Testis (tissue), 5 donors: ENCODE measurements around the gene PAX3. TPM values are rescaled to one million over a fixed set of nuclear protein-coding genes. Genes with fewer than 3 reads are reported as not detected.

Experiments used
- DNase-seq: peaks from one replicate; pipeline ENCODE4 v3.0.0-alpha.2; 2019
- H3K27ac ChIP-seq, 2 donors: fragments of 200-600 bp; sonication (generic); one replicate each; pipeline ENCODE4 v1.5.1; 2019
- H3K27me3 ChIP-seq: fragments of 200-600 bp; sonication (generic); one replicate; pipeline ENCODE4 v1.5.1; 2019
- H3K36me3 ChIP-seq: fragments of 200-600 bp; sonication (generic); one replicate; pipeline ENCODE4 v1.5.1; 2017; ENCODE audit warnings: low read depth; ENCODE audit errors: missing control alignments
- H3K4me1 ChIP-seq: fragments of 200-600 bp; sonication (generic); one replicate; pipeline ENCODE4 v1.5.1; 2019
- H3K4me3 ChIP-seq, 2 donors: fragments of 200-600 bp; sonication (generic); one replicate each; pipeline ENCODE4 v1.5.1; 2017 to 2019
- H3K9me3 ChIP-seq: fragments of 200-600 bp; sonication (generic); one replicate; pipeline ENCODE4 v1.5.1; 2017
- POLR2A ChIP-seq: fragments of 450-650 bp; IDR thresholded peaks from one replicate; pipeline ENCODE4 v1.6.1; 2017; ENCODE audit warnings: antibody characterized with exemption, mild to moderate bottlenecking, moderate library complexity
- WGBS, 2 donors: methylation state at CpG; one replicate each; pipeline ENCODE4 v1.1.5; 2018; 5-methylcytosine and 5-hydroxymethylcytosine counted together
- intact Hi-C: fragments of 100-400 bp; cut with DNase I; formaldehyde crosslinking; loops from one replicate; pipeline ENCODE4 v1.15.1; 2023; ENCODE audit warnings: low total_unique reads
- long read RNA-seq, 2 donors: transcript quantifications; one replicate each; lab custom pipeline, GENCODE V29; 2026
- polyA plus RNA-seq: library from polyadenylated mRNA; stranded (reverse); fragments of 350-450 nt; fragmentation: Illumina TruSeq; extraction: RNeasy Lipid Tissue Mini Kit (QIAGEN cat#74804); gene quantifications from one replicate; pipeline ENCODE4 v1.2.3, GENCODE V29; 2014; ENCODE audit warnings: low read depth, low replicate concordance; ENCODE audit not compliant: insufficient read depth
- total RNA-seq, 2 donors: library from RNA; depleted of rRNA; stranded (reverse); fragments of >200 nt; gene quantifications; one replicate each; pipeline ENCODE4 v1.2.3, GENCODE V29; 2016
- TF ChIP-seq, protein P1 (sequence below), 3 experiments: fragments of 450-650 bp in 2 of 3; fragments of 200-600 bp in 1 of 3; sonication (generic) in 1 of 3; IDR thresholded peaks; one replicate each; pipeline ENCODE4 v1.5.1; 2016 to 2019; ENCODE audit warnings: antibody characterized with exemption in 3 of 3, mild to moderate bottlenecking in 2 of 3, moderate library complexity in 1 of 3

The PAX3 gene
- total RNA-seq = 1 to 10 TPM; 4.8 to 4.9 TPM
- 6.0 TPM for polyA plus RNA-seq
- long read RNA-seq, donor 1 = 0 reads
- long read RNA-seq, donor 2 = 0 reads

DNA sequence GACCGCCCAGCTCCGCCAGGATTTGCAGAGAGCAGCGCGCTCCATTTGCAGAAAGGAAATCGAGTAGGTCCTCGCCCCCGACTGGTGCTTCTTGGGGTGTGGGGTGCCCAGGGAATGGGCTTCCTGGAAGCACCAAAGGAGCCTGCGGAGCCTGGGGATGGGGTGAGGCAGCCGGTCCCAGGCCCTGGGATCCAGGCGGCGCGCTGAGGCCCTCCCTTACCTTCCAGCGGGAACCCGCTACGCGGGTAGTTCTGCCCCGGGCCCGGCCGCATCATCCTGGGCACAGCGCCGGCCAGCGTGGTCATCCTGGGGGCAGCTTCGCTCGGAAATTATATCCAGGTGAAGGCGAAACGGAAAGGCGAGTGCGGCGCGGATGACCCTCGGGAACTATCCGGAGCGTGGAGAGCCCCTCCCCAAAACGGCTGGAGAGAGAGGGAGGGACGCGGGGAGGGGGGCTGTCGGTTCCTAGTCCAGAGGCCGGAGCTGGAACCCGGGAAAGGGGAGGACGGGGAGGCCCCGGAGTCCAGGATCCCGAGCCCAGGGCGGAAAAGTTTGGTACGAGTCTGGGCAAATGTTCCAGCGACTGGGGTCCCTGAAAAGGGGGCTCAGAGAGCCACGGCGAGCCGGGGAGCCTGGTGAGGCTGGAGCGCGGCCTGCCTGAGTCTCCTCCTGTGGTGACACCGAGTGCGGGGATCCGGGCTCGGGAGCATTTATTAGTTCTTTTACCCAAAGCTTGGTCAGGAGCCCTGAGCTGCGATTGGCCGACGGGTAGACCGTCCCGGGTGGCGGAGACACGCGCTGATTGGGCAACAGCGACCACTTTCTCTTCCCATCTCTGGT is at the start of gene PAX3:
Gene PAX3 (minus strand): TSS at position 688 of the 840 bp plus-strand sequence. CDS start 383 bp downstream, at position 305.
- no peaks in the 10 kb centered on the region for H3K4me1 ChIP-seq
- no peaks in the 10 kb centered on the region for H3K36me3 ChIP-seq
- intact Hi-C loops = no loop called here
- no peak for DNase-seq
- TF ChIP-seq POLR2A = no peak
- TF ChIP-seq, protein P1, sequence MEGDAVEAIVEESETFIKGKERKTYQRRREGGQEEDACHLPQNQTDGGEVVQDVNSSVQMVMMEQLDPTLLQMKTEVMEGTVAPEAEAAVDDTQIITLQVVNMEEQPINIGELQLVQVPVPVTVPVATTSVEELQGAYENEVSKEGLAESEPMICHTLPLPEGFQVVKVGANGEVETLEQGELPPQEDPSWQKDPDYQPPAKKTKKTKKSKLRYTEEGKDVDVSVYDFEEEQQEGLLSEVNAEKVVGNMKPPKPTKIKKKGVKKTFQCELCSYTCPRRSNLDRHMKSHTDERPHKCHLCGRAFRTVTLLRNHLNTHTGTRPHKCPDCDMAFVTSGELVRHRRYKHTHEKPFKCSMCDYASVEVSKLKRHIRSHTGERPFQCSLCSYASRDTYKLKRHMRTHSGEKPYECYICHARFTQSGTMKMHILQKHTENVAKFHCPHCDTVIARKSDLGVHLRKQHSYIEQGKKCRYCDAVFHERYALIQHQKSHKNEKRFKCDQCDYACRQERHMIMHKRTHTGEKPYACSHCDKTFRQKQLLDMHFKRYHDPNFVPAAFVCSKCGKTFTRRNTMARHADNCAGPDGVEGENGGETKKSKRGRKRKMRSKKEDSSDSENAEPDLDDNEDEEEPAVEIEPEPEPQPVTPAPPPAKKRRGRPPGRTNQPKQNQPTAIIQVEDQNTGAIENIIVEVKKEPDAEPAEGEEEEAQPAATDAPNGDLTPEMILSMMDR (IDR thresholded peaks at IDR 0.05) = no peak
- no peaks in the 10 kb centered on the region for H3K9me3 ChIP-seq
- 3 to 5% methylated on average over 21 to 61 of the region's 63 CpGs for WGBS, 2 donors
- peaks cover 3% of the 10 kb centered on the region for H3K27me3 ChIP-seq
- H3K27ac ChIP-seq = no peak within 1 kb of the TSS
- peak within 1 kb of the TSS; percentile 6 to 12 for H3K4me3 ChIP-seq

- intact Hi-C loops = no loop called here
- H3K27me3 ChIP-seq = no peaks in the 10 kb centered on the region
- no peak overlapping the region for H3K4me3 ChIP-seq
- H3K9me3 ChIP-seq = no peaks in the 10 kb centered on the region
- WGBS, 2 donors = 94 to 95% methylated on average over 1 of the region's 1 CpG
- H3K27ac ChIP-seq = no peak overlapping the region
- TF ChIP-seq, protein P1 (IDR thresholded peaks at IDR 0.05) = no peak
- no peak for TF ChIP-seq POLR2A
- H3K4me1 ChIP-seq = no peaks in the 10 kb centered on the region
- DNase-seq = no peak
- H3K36me3 ChIP-seq = no peaks in the 10 kb centered on the region
These were observed 42.5 kb upstream of the PAX3 start for GRCh38 chr2:222341331-222341730.

GRCh38 chr2:222338374-222338773 is 39.6 kb upstream of the PAX3 start:
- intact Hi-C loops = no loop called here
- DNase-seq = no peak
- no peaks in the 10 kb centered on the region for H3K27me3 ChIP-seq
- WGBS, 2 donors = 97 to 100% methylated on average over 1 of the region's 1 CpG
- no peak overlapping the region for H3K4me3 ChIP-seq
- H3K4me1 ChIP-seq = no peaks in the 10 kb centered on the region
- TF ChIP-seq POLR2A = no peak
- TF ChIP-seq, protein P1 (IDR thresholded peaks at IDR 0.05) = no peak
- no peaks in the 10 kb centered on the region for H3K36me3 ChIP-seq
- no peak overlapping the region for H3K27ac ChIP-seq
- no peaks in the 10 kb centered on the region for H3K9me3 ChIP-seq

DNA sequence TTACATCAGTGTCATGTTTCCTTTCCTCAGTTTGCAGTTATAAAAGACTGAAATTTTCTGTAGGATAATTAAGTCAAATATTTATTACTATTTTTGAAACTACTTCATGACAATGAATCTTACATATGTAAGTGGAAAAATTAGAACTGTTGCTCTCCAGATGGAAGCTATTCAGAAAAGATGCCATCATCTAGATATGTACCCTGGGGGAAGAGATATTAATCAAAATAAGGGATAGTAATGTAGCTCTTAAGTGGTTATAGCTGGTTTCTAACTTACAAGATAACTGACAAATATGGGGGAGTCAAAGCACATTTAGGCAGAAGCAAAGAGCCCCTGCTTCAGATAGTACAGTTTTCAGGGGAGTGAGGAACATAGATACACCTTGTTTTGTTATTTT is 38.1 kb upstream of the PAX3 start:
- H3K4me3 ChIP-seq = no peak overlapping the region
- H3K4me1 ChIP-seq = no peaks in the 10 kb centered on the region
- no peak for TF ChIP-seq POLR2A
- TF ChIP-seq, protein P1 (IDR thresholded peaks at IDR 0.05) = no peak
- intact Hi-C loops = no loop called here
- no peaks in the 10 kb centered on the region for H3K36me3 ChIP-seq
- no peaks in the 10 kb centered on the region for H3K27me3 ChIP-seq
- no peak for DNase-seq
- no peak overlapping the region for H3K27ac ChIP-seq
- no peaks in the 10 kb centered on the region for H3K9me3 ChIP-seq
